Endothelial cell (in vitro differentiated cells): ENCODE measurements around the gene SHANK1. TPM values are rescaled to one million over a fixed set of nuclear protein-coding genes. Genes with fewer than 3 reads are reported as not detected.

ENCODE experiments used
- DNase-seq: peaks from one replicate; pipeline ENCODE4 v3.0.0; 2021; ENCODE audit warnings: low spot score
- H3K27ac Mint-ChIP-seq: one replicate; pipeline ENCODE4 v1.8.0; 2021; ENCODE audit warnings: mixed read lengths, inconsistent platforms; ENCODE audit not compliant: unreplicated experiment
- H3K27me3 Mint-ChIP-seq: one replicate; pipeline ENCODE4 v1.8.0; 2021; ENCODE audit warnings: mild to moderate bottlenecking, moderate library complexity, mixed read lengths, inconsistent platforms; ENCODE audit not compliant: unreplicated experiment
- H3K36me3 Mint-ChIP-seq: one replicate; pipeline ENCODE4 v1.8.0; 2021; ENCODE audit warnings: mild to moderate bottlenecking, low read depth, mixed read lengths, inconsistent platforms; ENCODE audit not compliant: unreplicated experiment
- H3K4me1 Mint-ChIP-seq: one replicate; pipeline ENCODE4 v1.8.0; 2021; ENCODE audit warnings: mild to moderate bottlenecking, mixed read lengths, inconsistent platforms; ENCODE audit not compliant: unreplicated experiment
- H3K4me3 Mint-ChIP-seq: one replicate; pipeline ENCODE4 v1.8.0; 2021; ENCODE audit warnings: mild to moderate bottlenecking, mixed read lengths, inconsistent platforms; ENCODE audit not compliant: unreplicated experiment
- H3K9me3 Mint-ChIP-seq: one replicate; pipeline ENCODE4 v1.8.0; 2021; ENCODE audit warnings: mixed read lengths, inconsistent platforms; ENCODE audit not compliant: unreplicated experiment
- CTCF ChIP-seq: fragments of 200-600 bp; sonication (generic); IDR thresholded peaks from one replicate; pipeline ENCODE4 v1.5.0; 2021; ENCODE audit warnings: antibody characterized with exemption; ENCODE audit not compliant: unreplicated experiment
- total RNA-seq: library from RNA; stranded (reverse); fragmentation: NEBNext Ultra II Directional; extraction: Animal tissue kit (Norgen Biotek cat#: 25700); gene quantifications from one replicate; pipeline ENCODE4 v1.2.1, GENCODE V29; 2021; ENCODE audit not compliant: unreplicated experiment

The SHANK1 gene
- total RNA-seq, 1 donor from 2014 or later, result 6.5 TPM

GRCh38 chr19:50720181-50720920, 749 bp upstream of the SHANK1 start:
- Mint-ChIP-seq H3K27ac (peak overlapping the region; percentile 58), H3K27me3 (peaks cover 28% of the 10 kb centered on the region), H3K4me3 (peak overlapping the region; percentile 74), H3K4me1 (no peaks in the 10 kb centered on the region), H3K36me3 (peaks cover 13% of the 10 kb centered on the region), H3K9me3 (peaks cover 25% of the 10 kb centered on the region)
- no peak for DNase-seq
- no peak for TF ChIP-seq CTCF

- Mint-ChIP-seq H3K27me3 (peaks cover 29% of the 10 kb centered on the region), H3K9me3 (peaks cover 32% of the 10 kb centered on the region), H3K4me3 (no peak overlapping the region), H3K4me1 (no peaks in the 10 kb centered on the region), H3K27ac (no peak overlapping the region), H3K36me3 (peaks cover 17% of the 10 kb centered on the region)
- no peak for DNase-seq
- no peak for TF ChIP-seq CTCF
These were observed 525 bp downstream of the SHANK1 start for GRCh38 chr19:50719119-50719435.

- TF ChIP-seq CTCF, result no peak
- no peaks in the 10 kb centered on the region for H3K4me1 Mint-ChIP-seq
- H3K9me3 Mint-ChIP-seq, result peaks cover 32% of the 10 kb centered on the region
- H3K27ac Mint-ChIP-seq, result no peak overlapping the region
- H3K27me3 Mint-ChIP-seq, result peaks cover 26% of the 10 kb centered on the region
- peaks cover 17% of the 10 kb centered on the region for H3K36me3 Mint-ChIP-seq
- no peak for DNase-seq
- no peak overlapping the region for H3K4me3 Mint-ChIP-seq
These were observed 1.1 kb downstream of the SHANK1 start for GRCh38 chr19:50718255-50719118.

GRCh38 chr19:50717891-50718254, 1.7 kb downstream of the SHANK1 start:
- H3K4me1 Mint-ChIP-seq, result no peaks in the 10 kb centered on the region
- H3K27me3 Mint-ChIP-seq, result peaks cover 24% of the 10 kb centered on the region
- H3K4me3 Mint-ChIP-seq, result peak overlapping the region; percentile 69
- TF ChIP-seq CTCF, result no peak
- peaks cover 17% of the 10 kb centered on the region for H3K36me3 Mint-ChIP-seq
- H3K27ac Mint-ChIP-seq, result no peak overlapping the region
- H3K9me3 Mint-ChIP-seq, result peaks cover 38% of the 10 kb centered on the region
- no peak for DNase-seq
